BJ (cell line): ENCODE results near the gene POLR1A. TPM values are rescaled to one million over a fixed set of nuclear protein-coding genes. Genes with fewer than 3 reads are reported as not detected.

Experiments
- CTCF ChIA-PET: fragments of 350-600 bp; formaldehyde crosslinking; extraction: SDS; loops from one replicate; lab custom pipeline; 2021; ENCODE audit warnings: antibody characterized with exemption, inconsistent platforms; lab: Yijun Ruan, JAX
- POLR2A ChIA-PET: fragments of 300-600 bp; sonication (Branson Sonifier 250); formaldehyde crosslinking; extraction: SDS; loops from one replicate; lab custom pipeline; 2021; ENCODE audit warnings: antibody characterized with exemption; lab: Charles Lee
- DNase-seq: peaks from one replicate; pipeline ENCODE4 v3.0.0-alpha.2; 2011; ENCODE audit warnings: low read depth
- H3K27me3 ChIP-seq: 2 replicates; pipeline ENCODE4 v1.6.0; 2011; ENCODE audit warnings: low read length; ENCODE audit not compliant: control insufficient read depth, insufficient read depth
- H3K36me3 ChIP-seq: 2 replicates; pipeline ENCODE4 v1.5.1; 2011; ENCODE audit warnings: low read length; ENCODE audit not compliant: control insufficient read depth, insufficient read depth
- H3K4me3 ChIP-seq: 2 replicates; pipeline ENCODE4 v1.5.1; 2011; ENCODE audit warnings: low read depth, mild to moderate bottlenecking, control low read depth, low read length
- CTCF ChIP-seq: IDR thresholded peaks from 2 replicates; pipeline ENCODE4 v1.5.1; 2011; ENCODE audit warnings: low read depth, mild to moderate bottlenecking, control low read depth, inconsistent platforms, low read length, moderate library complexity; ENCODE audit not compliant: insufficient read depth
- polyA plus RNA-seq: library from polyadenylated mRNA; depleted of rRNA; stranded (reverse); fragments of >200 nt; gene quantifications from 2 replicates; pipeline ENCODE4 v1.2.3, GENCODE V29; 2011; rRNA removed
- small RNA-seq: library from RNA; depleted of rRNA; stranded (forward); fragments of <200 nt; gene quantifications from one replicate; pipeline ENCODE3, GENCODE V24; 2012; ENCODE audit warnings: low replicate concordance, low read depth; ENCODE audit not compliant: insufficient read length

POLR1A gene
- polyA plus RNA-seq, 1 experiment: 8.0 TPM

- Histone ChIP-seq H3K27me3 (peaks cover 16% of the 10 kb centered on the region), H3K4me3 (no peak overlapping the region), H3K36me3 (no peaks in the 10 kb centered on the region)
- ChIA-PET POLR2A (no interaction called here), CTCF (no interaction called here)
- no peak for TF ChIP-seq CTCF
- DNase-seq: no peak
These were observed 131.3 kb downstream of the POLR1A start for GRCh38 chr2:85974390-85974789.

- Histone ChIP-seq H3K36me3 (no peaks in the 10 kb centered on the region), H3K4me3 (no peak overlapping the region), H3K27me3 (peaks cover 16% of the 10 kb centered on the region)
- no peak for DNase-seq
- no peak for TF ChIP-seq CTCF
- CTCF ChIA-PET: no interaction called here
- POLR2A ChIA-PET: no interaction called here
These were observed 133.3 kb downstream of the POLR1A start for GRCh38 chr2:85972355-85972754.

- no peak for TF ChIP-seq CTCF
- H3K36me3 ChIP-seq: no peaks in the 10 kb centered on the region
- CTCF ChIA-PET: interaction anchor here (1.1 kb wide), 1 partner anchor 11 kb away, joined by 3 read pairs; no protein-coding TSS in a partner anchor
- no peak overlapping the region for H3K4me3 ChIP-seq
- POLR2A ChIA-PET: no interaction called here
- DNase-seq: no peak
- H3K27me3 ChIP-seq: peaks cover 14% of the 10 kb centered on the region
These were observed 134.3 kb downstream of the POLR1A start for GRCh38 chr2:85971366-85971765.

Small RNAs within 50 kb of the gene (small RNA-seq; reads per million reads assigned to genes)
- 4.0 reads per million, percentile 53 among the genes with 10 or more reads in this experiment for gene SNORD94

Other genes starting within 250 kb of the POLR1A start
- 16.0 and 19.7 TPM in 2 replicates for gene ST3GAL5, start 216.9 kb downstream of the POLR1A start, polyA plus RNA-seq
- gene PTCD3, start 349 bp upstream of the POLR1A start, polyA plus RNA-seq: 31.6 and 74.4 TPM in 2 replicates
- gene IMMT, start 89.6 kb upstream of the POLR1A start, polyA plus RNA-seq: 33.7 and 51.3 TPM in 2 replicates
- gene MRPL35, start 93.6 kb upstream of the POLR1A start, polyA plus RNA-seq: 30.3 and 49.2 TPM in 2 replicates
- 0.13 and 0.28 TPM in 2 replicates for gene REEP1, start 231.7 kb upstream of the POLR1A start, polyA plus RNA-seq